IPS-20b (cell line): ENCODE results near the gene WDR73.
"Not testable (repeated sequence)": the region's sequence is repeated elsewhere in the genome, so short reads cannot be mapped to it uniquely, and the experiment has no call there.

Experiments used
- H3K27ac ChIP-seq: one replicate; pipeline ENCODE4 v1.5.1; 2013; ENCODE audit warnings: low read length
- H3K27me3 ChIP-seq: 2 replicates; pipeline ENCODE4 v1.6.1; 2013; ENCODE audit warnings: mild to moderate bottlenecking, low read length, inconsistent platforms; ENCODE audit not compliant: insufficient read depth
- H3K36me3 ChIP-seq: 2 replicates; pipeline ENCODE4 v1.6.1; 2013; ENCODE audit warnings: low read depth, mild to moderate bottlenecking, inconsistent platforms, low read length, moderate library complexity; ENCODE audit not compliant: insufficient read depth
- H3K4me1 ChIP-seq: 2 replicates; pipeline ENCODE4 v1.6.1; 2013; ENCODE audit warnings: mild to moderate bottlenecking, control low read depth, inconsistent platforms, low read length, moderate library complexity; ENCODE audit not compliant: insufficient read depth
- H3K4me3 ChIP-seq: 2 replicates; pipeline ENCODE4 v1.5.1; 2013; ENCODE audit warnings: mild to moderate bottlenecking, low read length, inconsistent platforms
- H3K9ac ChIP-seq: 2 replicates; pipeline ENCODE4 v1.6.1; 2013; ENCODE audit warnings: low read depth, mild to moderate bottlenecking, inconsistent platforms, low read length, moderate library complexity
- H3K9me3 ChIP-seq: 2 replicates; pipeline ENCODE4 v1.6.1; 2013; ENCODE audit warnings: mild to moderate bottlenecking, low read depth, low read length, inconsistent platforms; ENCODE audit not compliant: insufficient read depth

WDR73 gene

DNA sequence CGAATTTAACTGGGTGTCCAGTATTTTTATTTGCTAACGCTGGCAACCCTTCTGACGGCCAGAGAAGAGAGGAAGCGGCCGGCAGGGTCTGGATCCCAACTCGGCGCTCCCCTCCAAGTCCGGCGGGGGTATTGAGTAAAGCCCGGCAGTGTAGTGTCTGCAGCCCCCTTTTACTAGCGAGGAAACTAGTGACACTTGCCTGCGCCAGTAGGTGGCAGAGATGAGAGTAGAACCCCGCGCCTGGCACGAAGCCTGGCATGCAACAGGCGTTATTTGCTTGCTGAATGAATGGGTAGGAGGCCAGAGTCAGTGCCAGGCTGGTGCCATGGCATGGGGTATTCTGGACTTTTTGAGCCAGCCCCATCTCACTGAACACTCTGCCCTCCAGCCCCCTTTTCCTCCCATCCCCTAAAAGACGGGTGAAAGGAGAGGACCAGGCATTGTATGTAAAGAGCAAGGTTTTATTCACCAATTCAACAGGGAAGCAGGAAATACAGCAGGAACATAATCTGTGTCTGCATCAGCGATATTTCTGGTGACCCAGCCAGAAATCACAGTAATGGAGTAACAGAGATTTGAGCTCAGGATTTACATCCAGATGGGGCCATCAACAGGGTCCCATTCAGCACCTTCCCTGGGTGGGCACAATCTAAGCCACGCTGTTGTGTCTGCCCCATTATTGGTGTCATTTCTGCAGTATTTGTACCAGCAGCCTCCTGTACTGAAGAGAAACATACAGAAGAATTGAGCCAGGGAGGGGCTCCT is 788 bp upstream of the WDR73 start:
- Histone ChIP-seq H3K27ac (no peak overlapping the region), H3K4me1 (peaks cover 4% of the 10 kb centered on the region; the same call in 1 of the 2 replicates), H3K4me3 (peak overlapping the region; percentile 96), H3K9ac (peak overlapping the region; percentile 88; the same call in 1 of the 2 replicates), H3K36me3 (peaks cover 27% of the 10 kb centered on the region), H3K9me3 (no peaks in the 10 kb centered on the region), H3K27me3 (peaks cover 25% of the 10 kb centered on the region)

DNA sequence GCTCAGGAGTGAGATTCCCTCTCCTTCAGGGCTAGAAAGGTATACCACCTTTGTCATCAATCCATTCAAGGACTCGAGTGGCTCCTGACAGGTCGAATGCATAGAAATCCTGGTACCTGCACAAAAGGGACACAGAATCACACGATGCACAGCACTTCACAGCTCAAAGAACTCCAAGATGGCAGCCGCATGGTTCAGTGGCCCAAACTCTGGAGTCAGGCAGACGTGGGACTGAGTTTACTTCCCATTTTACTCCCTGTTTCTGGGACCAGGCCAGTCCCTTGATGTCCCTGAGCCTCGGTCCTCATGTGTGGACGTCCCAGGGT is 536 bp downstream of the WDR73 start:
- peaks cover 2% of the 10 kb centered on the region; the same call in 1 of the 2 replicates for H3K4me1 ChIP-seq
- peak overlapping the region; percentile 96 for H3K4me3 ChIP-seq
- H3K27ac ChIP-seq, result peak overlapping the region; percentile 31
- peaks cover 40% of the 10 kb centered on the region for H3K36me3 ChIP-seq
- no peaks in the 10 kb centered on the region for H3K9me3 ChIP-seq
- peak overlapping the region; percentile 88 for H3K9ac ChIP-seq
- H3K27me3 ChIP-seq, result peaks cover 25% of the 10 kb centered on the region

DNA sequence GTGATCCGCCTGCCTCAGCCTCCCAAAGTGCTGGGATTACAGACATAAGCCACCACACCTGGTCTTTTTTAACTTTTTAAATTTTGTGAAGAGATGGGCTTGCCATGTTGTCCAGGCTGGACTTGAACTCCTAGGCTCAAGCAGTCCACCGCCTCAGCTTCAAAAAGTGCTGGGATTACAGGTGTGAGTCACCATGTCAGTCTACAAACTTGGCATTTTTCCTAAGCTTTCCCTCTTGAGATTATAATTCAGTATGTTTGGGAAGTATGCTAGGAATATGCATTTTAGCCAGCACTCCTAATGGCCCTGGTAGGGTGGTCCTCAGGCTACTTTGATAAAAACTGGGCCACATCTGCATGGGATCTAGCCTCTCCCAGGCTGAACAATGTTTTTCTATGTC is 4.4 kb downstream of the WDR73 start:
- Histone ChIP-seq H3K27me3 (no peaks in the 10 kb centered on the region), H3K9me3 (no peaks in the 10 kb centered on the region), H3K4me3 (no peak overlapping the region), H3K9ac (no peak overlapping the region), H3K27ac (no peak overlapping the region), H3K36me3 (peaks cover 77% of the 10 kb centered on the region), H3K4me1 (no peaks in the 10 kb centered on the region)

DNA sequence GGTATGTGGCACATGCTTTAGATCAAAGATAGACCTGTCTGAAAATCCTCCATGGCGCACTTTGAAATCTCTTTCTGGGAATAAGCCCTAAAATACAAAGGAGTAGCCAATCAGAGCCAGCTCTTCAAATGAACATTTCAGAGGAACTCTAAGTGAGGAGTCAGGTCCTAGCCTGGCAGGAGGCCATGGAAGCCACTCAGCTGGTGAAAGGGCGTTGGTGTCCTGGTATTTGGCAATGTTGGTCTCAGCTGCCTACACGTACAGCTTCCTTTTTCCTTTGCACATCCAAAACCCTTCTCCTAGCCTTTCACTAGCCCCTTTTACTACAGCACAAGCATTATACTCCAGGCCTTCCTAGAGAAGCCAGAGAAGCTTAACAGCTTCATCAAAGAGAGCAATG is 5.5 kb downstream of the WDR73 start:
- Histone ChIP-seq H3K27ac (no peak overlapping the region), H3K9me3 (no peaks in the 10 kb centered on the region), H3K27me3 (no peaks in the 10 kb centered on the region), H3K4me1 (no peaks in the 10 kb centered on the region), H3K4me3 (no peak overlapping the region), H3K9ac (no peak overlapping the region), H3K36me3 (peaks cover 84% of the 10 kb centered on the region)

DNA sequence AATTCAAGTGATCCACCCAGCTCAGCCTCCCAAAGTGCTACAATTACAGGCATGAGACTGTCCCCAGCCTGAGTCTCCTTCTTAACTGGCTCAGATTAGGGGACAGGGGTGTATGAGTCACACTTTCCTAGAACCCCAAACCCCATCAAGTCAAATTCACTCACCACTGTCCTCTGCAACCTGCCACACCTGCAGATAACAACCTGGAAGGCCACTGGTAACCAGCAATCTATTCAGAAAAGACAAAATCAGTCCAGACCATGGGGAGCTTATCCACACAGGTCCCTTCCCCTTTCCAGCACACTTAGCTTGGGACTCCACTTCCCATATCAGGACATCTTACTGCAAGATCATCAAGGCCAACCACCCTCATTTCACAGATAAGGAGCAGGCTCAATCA is 6.4 kb downstream of the WDR73 start:
- Histone ChIP-seq H3K27ac (no peak overlapping the region), H3K9me3 (no peaks in the 10 kb centered on the region), H3K4me1 (no peaks in the 10 kb centered on the region), H3K9ac (no peak overlapping the region), H3K4me3 (no peak overlapping the region), H3K36me3 (peaks cover 91% of the 10 kb centered on the region), H3K27me3 (no peaks in the 10 kb centered on the region)

DNA sequence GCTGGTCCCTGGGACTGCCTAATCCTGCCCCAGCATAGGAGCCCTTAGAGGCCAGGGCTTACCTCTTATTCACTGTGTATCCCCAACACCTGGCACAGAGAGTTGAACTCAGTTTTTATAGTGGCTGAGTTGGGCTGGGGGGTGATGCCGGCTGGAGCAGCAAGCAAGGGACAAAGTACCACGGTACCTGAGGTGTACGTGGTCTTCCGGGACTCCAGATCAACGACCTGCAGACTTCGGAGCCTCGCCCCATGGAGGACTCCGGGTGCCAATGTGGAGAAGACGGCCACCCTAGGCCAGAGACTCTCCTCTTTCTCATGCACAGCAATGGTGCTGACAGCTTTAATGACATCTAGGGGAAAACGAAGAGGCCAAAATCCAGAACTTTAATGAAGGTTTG is 8.1 kb downstream of the WDR73 start:
- H3K27ac ChIP-seq, result no peak overlapping the region
- no peaks in the 10 kb centered on the region for H3K27me3 ChIP-seq

DNA sequence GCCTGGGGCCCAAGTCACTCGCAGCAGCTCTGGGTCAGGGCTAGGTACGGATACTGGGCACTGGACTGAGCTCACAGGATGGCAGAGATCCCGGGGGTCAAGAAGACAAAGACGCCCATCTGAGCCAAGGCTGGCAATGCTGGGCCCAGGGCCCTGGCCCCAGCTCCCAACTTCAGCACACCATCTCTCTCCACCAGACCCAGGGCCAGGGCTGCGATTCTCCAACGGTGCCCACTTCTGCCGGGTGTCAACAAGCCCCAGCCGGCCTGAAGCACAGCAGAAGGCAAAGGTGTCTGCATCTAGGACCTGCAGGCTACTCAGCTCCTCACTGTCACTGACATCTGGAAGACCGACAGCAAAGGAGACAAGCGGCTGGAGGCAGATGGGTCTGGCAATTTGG is 8.6 kb downstream of the WDR73 start:
- Histone ChIP-seq H3K9ac (no peak overlapping the region), H3K9me3 (no peaks in the 10 kb centered on the region), H3K36me3 (peaks cover 91% of the 10 kb centered on the region), H3K4me1 (no peaks in the 10 kb centered on the region), H3K4me3 (no peak overlapping the region), H3K27ac (no peak overlapping the region), H3K27me3 (no peaks in the 10 kb centered on the region)

More for the DNA sequence above, 8.1 kb downstream of the WDR73 start:
- H3K36me3 ChIP-seq, result peaks cover 91% of the 10 kb centered on the region
- no peaks in the 10 kb centered on the region for H3K4me1 ChIP-seq
- no peak overlapping the region for H3K9ac ChIP-seq
- H3K9me3 ChIP-seq, result no peaks in the 10 kb centered on the region
- no peak overlapping the region for H3K4me3 ChIP-seq

DNA sequence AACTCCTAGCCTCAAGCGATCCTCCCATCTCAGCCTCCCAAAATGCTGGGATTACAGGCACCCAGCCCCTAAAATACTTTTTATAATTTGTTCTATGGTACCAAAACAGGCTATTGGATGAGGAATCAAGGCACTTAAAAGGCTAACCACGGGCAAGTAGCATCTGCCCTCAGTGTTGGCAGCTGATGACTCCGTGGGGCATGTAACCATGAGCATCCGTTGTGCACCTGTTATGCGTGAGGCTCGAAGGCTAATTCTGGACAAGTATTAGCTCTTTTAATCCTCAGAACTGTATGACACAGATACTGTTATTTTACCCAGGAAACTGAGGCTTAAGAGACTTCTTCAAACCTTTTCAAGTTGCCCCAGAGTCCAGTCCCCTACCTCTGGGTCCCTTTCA is 10.2 kb downstream of the WDR73 start:
- Histone ChIP-seq H3K4me3 (no peak overlapping the region), H3K27ac (no peak overlapping the region), H3K36me3 (peaks cover 89% of the 10 kb centered on the region), H3K9me3 (no peaks in the 10 kb centered on the region), H3K4me1 (no peaks in the 10 kb centered on the region), H3K27me3 (no peaks in the 10 kb centered on the region), H3K9ac (no peak overlapping the region)

DNA sequence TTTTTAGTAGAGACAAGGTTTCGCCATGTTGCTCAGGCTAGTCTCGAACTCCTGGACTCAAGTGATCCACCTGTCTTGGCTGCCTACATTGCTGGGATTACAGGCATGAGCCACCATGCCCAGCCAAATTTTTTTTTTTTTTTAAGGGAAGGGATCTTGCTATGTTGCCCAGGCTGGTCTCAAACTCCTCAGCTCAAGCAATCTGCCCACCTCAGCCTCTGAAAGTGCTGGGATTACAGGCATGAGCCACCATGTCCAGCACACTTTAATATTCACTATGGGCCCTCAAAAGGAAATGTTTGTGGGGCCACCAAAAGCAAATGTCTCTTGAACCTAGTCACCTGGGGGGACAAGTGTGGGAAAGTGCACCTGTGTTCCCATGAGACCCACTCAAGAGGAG is 11.4 kb downstream of the WDR73 start:
- H3K36me3 ChIP-seq, result peaks cover 77% of the 10 kb centered on the region
- not testable (repeated sequence) for H3K9ac ChIP-seq, H3K27me3 ChIP-seq, H3K9me3 ChIP-seq, H3K4me1 ChIP-seq, H3K4me3 ChIP-seq, H3K27ac ChIP-seq

DNA sequence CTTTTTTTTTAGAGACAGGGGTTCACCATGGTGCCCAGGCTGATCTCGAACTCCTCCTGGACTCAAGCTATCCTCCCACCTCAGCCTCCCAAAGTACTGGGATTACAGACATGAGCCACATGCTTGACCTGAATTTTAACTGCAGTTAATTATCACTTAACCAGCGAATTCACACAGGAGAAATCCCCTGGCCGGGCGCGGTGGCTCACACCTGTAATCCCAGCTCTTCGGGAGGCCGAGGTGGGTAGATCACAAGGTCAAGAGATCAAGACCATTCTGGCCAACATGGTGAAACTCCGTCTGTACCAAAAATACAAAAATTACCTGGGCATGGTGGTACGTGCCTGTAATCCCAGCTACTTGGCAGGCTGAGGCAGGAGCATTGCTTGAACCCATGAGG is 12.2 kb downstream of the WDR73 start:
- peaks cover 69% of the 10 kb centered on the region for H3K36me3 ChIP-seq
- not testable (repeated sequence) for H3K9me3 ChIP-seq

DNA sequence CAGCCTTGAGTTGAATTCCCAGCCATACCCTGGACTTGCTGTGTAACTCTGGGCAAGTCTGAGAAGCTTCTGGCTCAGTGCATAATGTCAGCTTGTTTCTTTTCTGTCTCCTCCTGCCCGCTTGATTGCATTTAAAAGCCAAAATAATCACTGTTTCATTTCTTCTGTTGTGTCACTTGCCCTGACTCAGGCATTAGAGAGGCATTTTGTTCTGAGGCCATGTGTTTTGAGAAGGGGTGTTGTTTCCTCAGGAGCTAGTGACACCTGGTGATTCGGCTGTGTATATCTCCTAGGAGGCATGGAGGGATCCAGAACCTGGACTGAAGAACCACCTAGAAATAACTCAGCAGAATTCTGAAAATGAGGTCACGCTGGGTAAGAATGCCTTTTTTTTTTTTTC is 16.0 kb downstream of the WDR73 start:
- no peak overlapping the region; the same call in 1 of the 2 replicates for H3K9ac ChIP-seq
- no peak overlapping the region for H3K4me3 ChIP-seq
- no peaks in the 10 kb centered on the region for H3K9me3 ChIP-seq
- H3K36me3 ChIP-seq, result peaks cover 42% of the 10 kb centered on the region
- H3K27me3 ChIP-seq, result peaks cover 31% of the 10 kb centered on the region
- H3K27ac ChIP-seq, result no peak overlapping the region
- H3K4me1 ChIP-seq, result 0 out of 2 replicates have a peak, but pooled peaks cover 4% of the 10 kb centered on the region

More for the DNA sequence above, 12.2 kb downstream of the WDR73 start:
- not testable (repeated sequence) for H3K9ac ChIP-seq, H3K4me3 ChIP-seq, H3K27ac ChIP-seq, H3K4me1 ChIP-seq, H3K27me3 ChIP-seq

DNA sequence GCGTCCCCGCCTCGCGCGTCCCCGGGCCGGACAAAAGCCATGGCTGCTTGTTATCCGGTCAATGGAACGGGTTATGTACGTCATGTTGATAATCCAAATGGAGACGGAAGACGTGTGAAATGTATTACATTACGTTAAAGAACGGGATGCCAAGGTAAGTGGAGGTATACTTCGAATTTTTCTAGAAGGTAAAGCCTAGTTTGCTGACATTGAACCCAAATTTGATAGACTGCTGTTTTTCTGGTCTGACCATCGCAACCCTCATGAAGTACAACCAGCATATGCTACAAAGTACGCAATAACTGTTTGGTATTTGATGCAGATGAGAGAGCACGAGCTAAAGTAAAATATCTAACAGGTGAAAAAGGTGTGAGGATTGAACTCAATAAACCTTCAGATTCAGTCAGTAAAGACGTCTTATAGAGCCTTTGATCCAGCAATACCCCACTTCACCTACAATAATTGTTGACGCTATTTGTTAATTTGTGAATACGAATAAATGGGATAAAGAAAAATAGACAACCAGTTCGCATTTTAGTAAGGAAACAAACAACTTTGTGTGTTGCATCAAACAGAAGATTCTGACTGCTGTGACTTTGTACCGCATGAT is 19.8 kb downstream of the WDR73 start:
- Histone ChIP-seq H3K9ac (peak overlapping the region; percentile 49; the same call in 1 of the 2 replicates), H3K27ac (no peak overlapping the region), H3K4me3 (peak overlapping the region; percentile 68)

More for the DNA sequence above, 19.8 kb downstream of the WDR73 start:
- Histone ChIP-seq H3K4me1 (0 out of 2 replicates have a peak, but pooled peaks cover 6% of the 10 kb centered on the region), H3K9me3 (no peaks in the 10 kb centered on the region), H3K27me3 (peaks cover 46% of the 10 kb centered on the region), H3K36me3 (peaks cover 5% of the 10 kb centered on the region; the same call in 1 of the 2 replicates)
